ENCODE data around the gene TRIM62. TPM values are rescaled to one million over a fixed set of nuclear protein-coding genes. Genes with fewer than 3 reads are reported as not detected.
"Not testable (repeated sequence)": the region's sequence is repeated elsewhere in the genome, so short reads cannot be mapped to it uniquely, and the experiment has no call there.

The TRIM62 gene
- total RNA-seq, 1 donor from 2014 or later: 4.3 TPM

- no peak for DNase-seq
These were observed 23.5 kb downstream of the TRIM62 start for GRCh38 chr1:33158366-33158765.

GRCh38 chr1:33157131-33157530 is 24.7 kb downstream of the TRIM62 start:
- no peak for DNase-seq

DNA sequence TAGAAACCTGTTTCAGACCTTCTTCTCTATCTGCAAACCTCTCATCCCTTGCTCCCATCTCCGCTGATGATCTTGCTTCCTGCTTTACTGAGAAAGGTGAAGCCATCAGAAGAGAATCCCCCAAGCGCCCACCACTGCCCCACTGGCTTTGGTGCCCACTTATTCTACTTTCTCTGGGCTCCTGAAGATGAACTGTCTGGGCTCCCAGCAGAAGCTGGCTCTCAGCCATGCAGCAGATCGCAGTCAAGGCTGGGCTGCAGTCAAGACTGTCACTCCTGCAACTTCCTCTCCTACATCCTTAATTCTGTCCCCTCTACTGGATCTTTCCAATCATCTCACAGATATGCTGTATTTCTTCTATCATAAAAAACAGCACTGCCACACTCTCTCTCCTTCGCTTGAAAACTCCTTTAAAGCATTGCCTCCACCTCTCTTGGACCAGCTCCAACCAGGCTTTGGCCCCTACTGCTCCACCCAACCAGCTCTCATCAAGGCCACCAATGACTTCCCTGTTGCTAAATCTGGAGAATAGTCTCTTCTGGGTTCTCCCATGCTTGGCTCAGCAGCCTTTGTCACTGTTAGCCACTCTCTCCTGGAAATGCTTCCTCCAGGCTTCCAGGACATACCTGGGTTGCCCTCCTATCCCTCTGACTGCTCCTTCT is 25.8 kb downstream of the TRIM62 start:
- no peak for DNase-seq

DNA sequence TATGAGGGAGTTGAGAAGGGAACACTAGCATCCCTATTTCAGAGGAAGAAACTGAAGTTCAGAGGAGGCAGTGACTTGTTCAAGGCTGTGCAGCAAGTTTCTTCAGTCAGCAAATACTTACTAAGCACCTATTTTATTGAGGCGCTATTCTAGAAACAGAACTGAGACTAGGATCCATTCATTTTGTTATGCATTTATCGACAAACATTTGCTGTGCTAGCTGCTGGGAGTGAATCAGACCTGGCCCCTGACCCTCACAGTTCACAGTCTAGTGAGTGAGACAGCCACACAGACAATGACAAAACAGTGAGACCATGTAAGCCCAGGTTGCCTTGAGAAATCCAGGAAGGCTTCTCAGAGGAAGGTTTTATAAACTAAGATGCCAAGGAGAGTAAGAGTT is 28.2 kb downstream of the TRIM62 start:
- no peak for DNase-seq

DNA sequence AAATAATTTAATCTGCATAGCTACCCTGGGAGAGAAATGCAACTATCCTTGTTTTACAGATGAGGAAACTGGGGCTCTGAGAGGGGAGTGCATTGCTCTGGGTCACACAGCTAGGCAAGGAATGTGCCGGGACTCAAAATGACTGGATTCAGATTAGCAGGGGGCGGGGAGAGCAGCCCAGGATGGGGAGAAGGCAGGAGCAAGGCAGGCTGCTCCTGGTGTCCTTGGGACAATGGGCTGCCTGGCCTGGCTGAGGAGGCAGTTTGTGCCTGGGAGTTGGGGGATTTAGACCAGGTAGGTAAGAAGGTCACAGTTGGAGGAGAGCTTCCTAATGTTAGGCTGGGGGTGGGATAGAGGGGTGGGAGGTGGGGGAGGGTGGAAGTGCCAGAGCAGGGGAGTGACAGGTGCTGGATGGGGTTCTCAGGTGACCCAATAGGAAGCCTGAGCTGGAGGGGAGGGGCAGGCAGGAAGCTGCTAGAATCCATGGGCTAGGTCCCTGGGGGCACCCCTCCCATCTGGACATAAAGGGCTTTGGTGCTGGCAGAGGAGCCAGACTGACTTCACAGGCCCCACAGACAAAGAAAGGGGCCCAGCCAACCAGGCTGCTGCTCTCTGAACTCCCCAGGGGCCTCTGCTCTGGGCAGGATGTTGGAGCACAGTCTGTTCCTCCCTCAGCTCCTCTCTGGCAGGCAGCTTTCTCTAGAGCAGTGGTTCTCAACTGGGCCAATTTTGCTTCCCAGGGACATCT is 29.0 kb downstream of the TRIM62 start:
- peak; percentile 37 for DNase-seq

DNA sequence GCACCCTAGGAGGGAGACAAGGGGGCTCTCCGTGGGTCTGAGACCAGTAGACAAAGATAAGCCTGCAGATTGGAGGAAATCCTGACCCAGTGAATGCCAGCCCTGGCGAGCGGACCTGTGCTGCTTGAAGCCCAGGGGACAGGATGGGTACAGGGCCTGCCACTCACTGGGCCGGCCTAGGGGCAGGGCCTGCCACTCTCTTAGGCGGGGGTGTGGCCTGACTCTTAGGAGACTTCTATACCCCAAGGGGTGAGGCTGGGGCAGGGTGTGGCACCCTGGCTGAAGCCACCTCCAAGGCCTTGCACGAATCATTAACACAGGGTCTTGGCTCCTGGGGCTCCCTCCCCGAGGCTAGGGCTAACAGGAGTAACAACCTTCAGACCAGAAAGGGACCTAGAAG is 30.7 kb downstream of the TRIM62 start:
- DNase-seq: no peak

GRCh38 chr1:33150522-33150921 is 31.3 kb downstream of the TRIM62 start:
- DNase-seq: no peak

DNA sequence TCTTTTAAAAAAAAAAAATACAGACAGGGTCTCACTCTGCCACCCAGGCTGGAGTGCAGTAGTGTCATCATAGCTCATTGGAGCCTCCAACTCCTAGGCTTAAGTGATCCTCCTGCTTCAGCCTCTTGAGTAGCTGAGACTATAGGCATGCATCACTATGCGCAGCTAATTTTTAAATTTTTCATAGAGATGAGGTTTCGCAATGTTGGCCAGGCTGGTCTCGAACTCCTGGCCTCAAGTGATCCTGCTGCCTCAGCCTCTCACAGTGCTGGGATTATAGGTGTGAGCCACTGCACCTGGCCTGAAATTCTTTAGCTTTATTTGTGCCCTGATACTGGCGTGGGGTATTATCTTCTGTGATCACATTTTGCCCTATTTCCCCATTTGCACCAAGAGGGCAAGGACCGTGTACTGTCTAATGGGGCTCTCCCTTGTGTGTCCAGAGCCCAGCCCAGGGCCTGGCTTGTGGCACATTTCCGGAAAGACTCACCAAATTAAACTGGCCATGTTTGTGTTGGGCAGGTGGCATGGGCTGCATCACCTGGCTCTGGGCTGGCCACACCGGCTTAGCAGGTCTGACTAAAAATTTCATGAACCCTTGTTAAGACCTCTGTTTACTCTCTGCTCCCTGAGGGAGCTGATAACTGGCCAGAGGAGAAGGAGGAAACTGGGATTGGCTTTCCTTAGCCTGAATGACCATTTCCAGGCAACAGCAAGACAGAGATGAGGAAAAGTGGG is 32.2 kb downstream of the TRIM62 start:
- no peak for DNase-seq

DNA sequence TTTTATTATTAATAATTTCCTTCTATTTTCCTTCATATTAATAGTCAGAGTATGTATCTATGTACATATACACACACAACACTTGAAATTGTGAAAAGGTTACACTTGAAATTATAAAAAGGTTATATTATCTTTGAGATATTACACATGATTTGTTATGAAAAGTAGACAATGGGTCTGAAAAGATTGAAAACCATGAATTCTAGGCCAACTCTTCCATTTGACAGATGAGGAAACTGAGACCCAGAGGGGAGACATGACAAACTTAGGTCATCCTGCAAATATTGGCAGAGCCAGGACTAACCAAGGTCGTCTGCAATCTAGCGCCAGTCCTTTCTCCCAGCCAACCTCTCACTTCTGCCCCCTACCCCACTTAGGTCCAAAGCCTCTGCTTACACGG is 33.2 kb downstream of the TRIM62 start:
- DNase-seq: no peak

GRCh38 chr1:33147997-33148314 is 33.9 kb downstream of the TRIM62 start:
- no peak for DNase-seq

GRCh38 chr1:33147275-33147996 is 34.4 kb downstream of the TRIM62 start:
- DNase-seq: no peak

DNA sequence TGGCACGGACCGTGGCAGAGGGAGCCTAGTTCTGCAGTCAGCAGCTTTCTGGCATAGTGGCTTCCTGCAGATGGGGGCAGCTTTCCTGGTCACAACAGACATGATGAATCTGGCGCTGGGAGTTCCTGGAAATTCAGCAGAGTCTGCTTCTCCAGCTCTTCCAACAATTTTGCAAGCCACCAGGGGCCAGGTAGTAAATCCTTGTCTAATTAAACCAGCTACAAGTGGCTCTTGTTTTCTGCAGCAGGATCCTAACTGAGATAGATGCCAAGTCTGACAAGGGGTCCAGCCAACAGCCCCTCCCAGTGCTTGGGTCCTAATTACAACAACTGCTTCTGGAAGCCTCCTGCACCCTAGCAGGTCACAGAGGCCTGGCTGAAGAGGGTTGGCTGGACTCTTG is 35.8 kb downstream of the TRIM62 start:
- no peak for DNase-seq

GRCh38 chr1:33143698-33144097 is 38.1 kb downstream of the TRIM62 start:
- DNase-seq: no peak

- DNase-seq: peak; percentile 69
These were observed 38.7 kb downstream of the TRIM62 start for GRCh38 chr1:33143176-33143575.

DNA sequence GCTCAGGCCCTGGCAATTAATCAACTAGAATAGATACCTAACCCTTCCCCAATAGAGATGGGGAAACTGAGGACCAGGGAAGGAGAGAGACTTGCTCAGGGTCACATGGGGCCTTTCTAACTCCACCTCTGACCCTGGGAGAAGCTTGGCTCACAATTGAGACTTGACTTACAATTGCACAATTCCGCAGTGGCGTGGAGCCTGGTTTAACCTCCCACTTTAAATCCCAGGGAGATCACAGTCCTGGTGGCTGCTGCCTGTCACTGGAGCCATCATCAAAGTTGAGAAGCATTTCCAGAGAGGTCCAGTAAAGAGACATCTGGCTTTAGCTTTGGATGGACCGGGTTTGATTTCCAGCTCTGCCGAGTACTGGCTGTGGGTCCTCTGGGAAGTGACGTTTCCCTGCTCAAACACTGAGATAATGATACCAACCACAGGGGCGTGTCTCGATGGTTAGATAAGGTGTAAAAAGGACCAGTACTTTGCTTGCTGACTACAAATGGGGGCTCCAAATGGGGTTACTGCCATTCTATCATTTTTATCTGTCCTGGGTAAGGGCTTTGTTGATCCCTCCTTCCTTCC is 39.3 kb downstream of the TRIM62 start:
- no peak for DNase-seq

DNA sequence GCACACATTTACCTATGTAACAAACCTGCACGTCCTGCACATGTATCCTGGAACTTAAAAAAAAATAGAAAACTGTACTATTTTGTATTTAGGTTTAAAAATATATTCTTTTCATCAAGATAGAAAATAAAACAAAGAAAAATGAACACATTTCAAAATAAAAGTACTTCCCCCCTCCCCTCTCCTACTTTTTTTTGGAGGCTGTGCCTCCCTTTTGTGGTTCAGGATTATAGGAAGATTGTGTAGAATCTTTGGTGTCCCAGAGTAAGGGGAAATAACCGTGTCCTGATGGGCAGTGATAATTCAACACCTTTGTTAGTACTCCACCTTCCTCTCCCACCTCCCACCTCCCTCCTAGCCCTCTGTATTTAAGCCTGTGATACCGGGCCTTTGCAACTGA is 40.1 kb downstream of the TRIM62 start:
- no peak for DNase-seq

DNA sequence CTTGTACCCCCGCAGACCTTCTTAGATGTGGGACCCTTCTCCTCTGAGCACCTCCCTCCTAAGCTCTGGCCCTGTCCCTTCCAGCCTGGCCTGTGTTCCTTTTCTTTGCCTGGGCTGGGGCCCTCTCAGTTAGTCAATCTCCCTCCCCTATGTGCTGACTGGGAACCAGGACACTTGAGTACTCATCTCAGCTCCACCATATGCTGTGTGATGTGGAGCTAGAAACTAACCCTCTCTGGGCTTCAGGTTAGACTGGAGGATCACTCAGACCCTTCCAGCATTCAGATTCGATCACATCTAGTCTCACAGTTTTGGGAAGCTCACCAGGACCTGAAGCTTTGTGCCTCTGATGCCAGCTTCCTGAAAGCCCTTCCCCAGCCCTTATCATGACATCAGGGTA is 40.6 kb downstream of the TRIM62 start:
- no peak for DNase-seq

GRCh38 chr1:33140153-33141149 is 41.4 kb downstream of the TRIM62 start:
- no peak for DNase-seq

DNA sequence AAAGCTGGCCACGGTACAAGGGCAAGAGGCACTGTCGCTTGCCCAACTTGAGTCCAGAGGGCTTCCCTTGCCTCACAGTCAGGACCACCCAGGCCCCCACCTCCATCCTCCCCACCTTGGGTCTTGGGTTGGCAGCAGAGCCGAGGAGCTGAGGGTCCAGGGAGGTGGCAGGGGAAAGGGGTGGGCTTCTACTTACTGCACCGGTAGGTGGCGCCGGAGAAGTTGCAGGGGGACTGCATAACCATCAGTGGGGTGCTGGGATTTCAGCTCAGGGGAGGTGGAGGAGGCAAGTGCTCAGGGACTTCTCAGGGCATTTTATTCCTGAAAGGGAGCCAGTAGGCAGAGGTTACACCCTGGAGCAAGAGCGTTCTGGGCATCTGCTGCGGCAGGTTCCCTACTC is 44.0 kb downstream of the TRIM62 start:
- peak; percentile 4 for DNase-seq

GRCh38 chr1:33136041-33136440 is 45.8 kb downstream of the TRIM62 start:
- not testable (repeated sequence) for DNase-seq

DNA sequence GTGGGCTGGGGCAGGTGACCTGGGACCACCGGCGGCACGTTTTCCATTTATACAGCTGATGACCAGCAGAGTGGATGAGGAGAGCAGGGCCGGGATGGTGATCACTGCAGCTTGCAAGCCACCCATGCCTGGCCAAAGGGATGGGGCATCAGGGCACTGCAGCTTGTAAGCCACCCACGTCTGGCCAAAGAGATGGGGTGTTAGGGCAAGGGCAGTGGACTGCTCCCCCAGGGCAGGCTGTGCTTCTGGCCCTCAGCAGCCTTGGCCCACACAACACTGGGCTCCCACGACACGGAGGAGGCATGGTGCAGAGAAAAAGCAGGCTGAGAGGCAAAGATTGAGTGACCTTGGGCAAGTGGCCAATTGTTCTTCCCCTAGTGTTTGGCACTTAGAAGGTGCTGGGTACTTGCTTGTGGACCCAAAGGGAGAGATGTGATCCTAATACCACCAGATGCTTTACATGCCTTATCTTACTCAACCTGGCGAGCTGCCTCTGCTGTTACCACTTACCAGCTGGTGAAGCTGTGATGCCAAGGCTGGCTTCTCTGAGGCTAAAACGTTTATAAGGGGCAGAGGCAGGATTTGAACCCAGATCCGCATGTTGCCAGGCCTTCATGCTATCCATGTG is 48.3 kb downstream of the TRIM62 start:
- no peak for DNase-seq

Data from skin of body (tissue), 2 donors.